Nephron progenitor cell (in vitro differentiated cells): Measurements from ENCODE around the gene SNAP25.

Source experiments
- DNase-seq: peaks from one replicate; pipeline ENCODE4 v3.0.0; 2021
- H3K27ac Mint-ChIP-seq: 2 replicates; pipeline ENCODE4 v1.8.0; 2021; ENCODE audit warnings: mild to moderate bottlenecking, moderate library complexity, mixed read lengths
- H3K27me3 Mint-ChIP-seq: 2 replicates; pipeline ENCODE4 v1.8.0; 2021; ENCODE audit warnings: mild to moderate bottlenecking, low read depth, mixed read lengths; ENCODE audit not compliant: poor library complexity
- H3K36me3 Mint-ChIP-seq: 2 replicates; pipeline ENCODE4 v1.8.0; 2021; ENCODE audit warnings: low read depth, mixed read lengths
- H3K4me1 Mint-ChIP-seq: 2 replicates; pipeline ENCODE4 v1.8.0; 2021; ENCODE audit warnings: mixed read lengths
- H3K4me3 Mint-ChIP-seq: 2 replicates; pipeline ENCODE4 v1.8.0; 2021; ENCODE audit warnings: mild to moderate bottlenecking, moderate library complexity, mixed read lengths
- H3K9me3 Mint-ChIP-seq: 2 replicates; pipeline ENCODE4 v1.8.0; 2021; ENCODE audit warnings: mild to moderate bottlenecking, moderate library complexity, mixed read lengths
- CTCF ChIP-seq: fragments of 200-600 bp; sonication (generic); IDR thresholded peaks from 2 replicates; pipeline ENCODE4 v1.5.0; 2021; ENCODE audit warnings: antibody characterized with exemption

SNAP25 gene

GRCh38 chr20:10249048-10249770 is 30.6 kb downstream of the SNAP25 start:
- no peaks in the 10 kb centered on the region for H3K27me3 Mint-ChIP-seq
- H3K9me3 Mint-ChIP-seq = no peaks in the 10 kb centered on the region
- peaks cover 13% of the 10 kb centered on the region for H3K36me3 Mint-ChIP-seq
- H3K4me1 Mint-ChIP-seq = no peaks in the 10 kb centered on the region
- TF ChIP-seq CTCF = no peak
- no peak overlapping the region for H3K27ac Mint-ChIP-seq
- H3K4me3 Mint-ChIP-seq = no peak overlapping the region
- DNase-seq = no peak

GRCh38 chr20:10249822-10250221 is 31.2 kb downstream of the SNAP25 start:
- H3K36me3 Mint-ChIP-seq = peaks cover 13% of the 10 kb centered on the region
- H3K9me3 Mint-ChIP-seq = no peaks in the 10 kb centered on the region
- no peaks in the 10 kb centered on the region for H3K27me3 Mint-ChIP-seq
- DNase-seq = no peak
- H3K4me3 Mint-ChIP-seq = no peak overlapping the region
- no peak overlapping the region for H3K27ac Mint-ChIP-seq
- TF ChIP-seq CTCF = no peak
- no peaks in the 10 kb centered on the region for H3K4me1 Mint-ChIP-seq

- DNase-seq = no peak
- H3K4me1 Mint-ChIP-seq = no peaks in the 10 kb centered on the region
- H3K27ac Mint-ChIP-seq = no peak overlapping the region
- no peak for TF ChIP-seq CTCF
- no peaks in the 10 kb centered on the region for H3K9me3 Mint-ChIP-seq
- H3K36me3 Mint-ChIP-seq = peaks cover 7% of the 10 kb centered on the region
- no peak overlapping the region for H3K4me3 Mint-ChIP-seq
- no peaks in the 10 kb centered on the region for H3K27me3 Mint-ChIP-seq
These were observed 32.3 kb downstream of the SNAP25 start for GRCh38 chr20:10250902-10251301.

GRCh38 chr20:10253780-10254179 is 35.1 kb downstream of the SNAP25 start:
- Mint-ChIP-seq H3K4me1 (no peaks in the 10 kb centered on the region), H3K9me3 (no peaks in the 10 kb centered on the region), H3K4me3 (no peak overlapping the region), H3K27me3 (no peaks in the 10 kb centered on the region), H3K36me3 (no peaks in the 10 kb centered on the region), H3K27ac (no peak overlapping the region)
- no peak for DNase-seq
- no peak for TF ChIP-seq CTCF

GRCh38 chr20:10255846-10256245 is 37.2 kb downstream of the SNAP25 start:
- Mint-ChIP-seq H3K36me3 (no peaks in the 10 kb centered on the region), H3K9me3 (no peaks in the 10 kb centered on the region), H3K27me3 (no peaks in the 10 kb centered on the region), H3K27ac (no peak overlapping the region), H3K4me3 (no peak overlapping the region), H3K4me1 (no peaks in the 10 kb centered on the region)
- no peak for DNase-seq
- no peak for TF ChIP-seq CTCF

GRCh38 chr20:10259166-10259565 is 40.5 kb downstream of the SNAP25 start:
- peaks cover 12% of the 10 kb centered on the region for H3K4me1 Mint-ChIP-seq
- no peaks in the 10 kb centered on the region for H3K36me3 Mint-ChIP-seq
- no peaks in the 10 kb centered on the region for H3K9me3 Mint-ChIP-seq
- no peak for TF ChIP-seq CTCF
- no peaks in the 10 kb centered on the region for H3K27me3 Mint-ChIP-seq
- no peak for DNase-seq
- no peak overlapping the region for H3K4me3 Mint-ChIP-seq
- no peak overlapping the region for H3K27ac Mint-ChIP-seq
